Colon (tissue), 2 donors: ENCODE data around the gene SCAPER.
"Not testable (repeated sequence)": the region's sequence is repeated elsewhere in the genome, so short reads cannot be mapped to it uniquely, and the experiment has no call there.

Experiments
- FAIRE-seq: peaks from 2 replicates; lab custom pipeline; 2012; peaks lifted over from hg19 to GRCh38; lab: Jason Lieb, UNC
- donor health status: control.
- donor health status: control.

Gene SCAPER

GRCh38 chr15:76863123-76863522 is 42.0 kb downstream of the SCAPER start:
- FAIRE-seq = no peak

- FAIRE-seq = no peak
Measured at GRCh38 chr15:76861815-76862397, 43.2 kb downstream of the SCAPER start.

- FAIRE-seq = no peak
Measured at GRCh38 chr15:76860201-76860600, 44.9 kb downstream of the SCAPER start.

GRCh38 chr15:76850367-76850766 is 54.8 kb downstream of the SCAPER start:
- FAIRE-seq = not testable (repeated sequence)

GRCh38 chr15:76846782-76847181 is 58.4 kb downstream of the SCAPER start:
- FAIRE-seq = no peak

- FAIRE-seq = no peak
Measured at GRCh38 chr15:76844096-76844495, 61.0 kb downstream of the SCAPER start.

- no peak for FAIRE-seq
Measured at GRCh38 chr15:76843269-76843668, 61.9 kb downstream of the SCAPER start.

GRCh38 chr15:76840830-76841460 is 64.2 kb downstream of the SCAPER start:
- no peak for FAIRE-seq

- FAIRE-seq = peak; percentile 10
Measured at GRCh38 chr15:76839173-76839572, 66.0 kb downstream of the SCAPER start.

GRCh38 chr15:76837474-76837873 is 67.7 kb downstream of the SCAPER start:
- FAIRE-seq = no peak

GRCh38 chr15:76829939-76830338 is 75.2 kb downstream of the SCAPER start:
- FAIRE-seq = no peak

GRCh38 chr15:76823890-76824289 is 81.2 kb downstream of the SCAPER start:
- no peak for FAIRE-seq

GRCh38 chr15:76823303-76823702 is 81.8 kb downstream of the SCAPER start:
- no peak for FAIRE-seq

GRCh38 chr15:76818926-76819325 is 86.2 kb downstream of the SCAPER start:
- FAIRE-seq = not testable (repeated sequence)

- no peak for FAIRE-seq
Measured at GRCh38 chr15:76815421-76815820, 89.7 kb downstream of the SCAPER start.

- peak; percentile 21 for FAIRE-seq
Measured at GRCh38 chr15:76812381-76812780, 92.8 kb downstream of the SCAPER start.

GRCh38 chr15:76809412-76810103 is 95.6 kb downstream of the SCAPER start:
- FAIRE-seq = no peak

- FAIRE-seq = no peak
Measured at GRCh38 chr15:76803049-76803571, 102.0 kb downstream of the SCAPER start.

- no peak for FAIRE-seq
Measured at GRCh38 chr15:76802411-76802810, 102.7 kb downstream of the SCAPER start.

GRCh38 chr15:76799760-76800159 is 105.4 kb downstream of the SCAPER start:
- FAIRE-seq = no peak

- no peak for FAIRE-seq
Measured at GRCh38 chr15:76795217-76795616, 109.9 kb downstream of the SCAPER start.

- FAIRE-seq = no peak
Measured at GRCh38 chr15:76793162-76793561, 112.0 kb downstream of the SCAPER start.

GRCh38 chr15:76791511-76791910 is 113.6 kb downstream of the SCAPER start:
- FAIRE-seq = no peak
